ENCODE results near the gene SLC6A2. TPM values are rescaled to one million over a fixed set of nuclear protein-coding genes. Genes with fewer than 3 reads are reported as not detected.

The SLC6A2 gene
- total and polyA plus RNA-seq, 2 of the 13 experiments (the other 11 are each of a cell fraction or from before 2014, with no cell fraction given): 0.62 to 0.66 TPM

GRCh38 chr16:55665511-55665910 is 9.7 kb downstream of the SLC6A2 start (continued):
- TF ChIP-seq POGK (CRISPR knock-in tag; conservative IDR thresholded peaks at IDR 0.05) (no peak), ZBED4 (CRISPR knock-in tag; IDR thresholded peaks at IDR 0.05; ENCODE audit: borderline replicate concordance) (no peak), FOXO4 (CRISPR knock-in tag; conservative IDR thresholded peaks at IDR 0.05) (no peak), GABPA (IDR thresholded peaks at IDR 0.05; ENCODE audit: low read depth, low read length) (no peak), GABPA (CRISPR knock-in tag; IDR thresholded peaks at IDR 0.05; ENCODE audit: low read depth) (no peak)

- CTCF ChIA-PET (ENCODE audit: low intra/inter-chr PET ratio, low total read pairs): no interaction called here
- in situ Hi-C loops (cut with HindIII; ENCODE audit: extremely low pct_ligation_motif_present, low pct_unique_long_range_greater_than_20kb): no loop called here
- DNase-seq (ENCODE audit: low spot score) (no peak), ATAC-seq (no peak), FAIRE-seq (no peak)
- no peak overlapping the region for H3K9ac ChIP-seq (ENCODE audit: insufficient read depth, low read depth, low read length)
- no TSS peak for BruUV-seq (replicated peaks)
- intact Hi-C loops (cut with micrococcal nuclease; ENCODE audit: unreplicated experiment): no loop called here
- POLR2A ChIA-PET: interaction anchor here (0.6 to 1.4 kb wide), 2 partner anchors 43 to 1907 kb away, joined by 3 to 4 read pairs; no protein-coding TSS in a partner anchor
- H3K79me2 ChIP-seq (ENCODE audit: insufficient read depth, low read length): no peaks in the 10 kb centered on the region
- H3K9me3 ChIP-seq (ENCODE audit: low read length): peaks cover 10% of the 10 kb centered on the region; the same call in 1 of the 2 replicates
- no peaks in the 10 kb centered on the region for H3K36me3 ChIP-seq (replicated peaks in 1 of 2; ENCODE audit: control insufficient read depth in 1 of 2, insufficient read depth in 2 of 2, low read length in 2 of 2)
- 63% methylated on average over 2 of the region's 2 CpGs for WGBS (ENCODE audit: low lambda C conversion rate)
- no peak overlapping the region for H2AFZ ChIP-seq (ENCODE audit: low read length)
- H3K4me3 ChIP-seq (replicated peaks in 1 of 3; ENCODE audit: insufficient read depth in 1 of 3, low read depth in 2 of 3, low read length in 3 of 3): no peak overlapping the region
- H4K20me1 ChIP-seq (ENCODE audit: insufficient read depth, low read length): no peaks in the 10 kb centered on the region
- H3K4me2 ChIP-seq (ENCODE audit: low read depth, low read length): no peak overlapping the region
- no peak overlapping the region for H3K27ac ChIP-seq (ENCODE audit: extremely low read length, insufficient read depth, low read length)
- H3K27me3 ChIP-seq (ENCODE audit: control insufficient read depth in 1 of 2, insufficient read depth in 2 of 2, low read length in 2 of 2): no peaks in the 10 kb centered on the region
- H3K4me1 ChIP-seq (ENCODE audit: insufficient read depth, low read length): peaks cover 59% of the 10 kb centered on the region
- TF ChIP-seq GLI4 (CRISPR knock-in tag; IDR thresholded peaks at IDR 0.05; ENCODE audit: borderline replicate concordance) (no peak), THRA (CRISPR knock-in tag; IDR thresholded peaks at IDR 0.05; ENCODE audit: borderline replicate concordance) (no peak), CCDC6 (CRISPR knock-in tag; IDR thresholded peaks at IDR 0.05) (no peak), MEIS1 (CRISPR knock-in tag; IDR thresholded peaks at IDR 0.05; ENCODE audit: borderline replicate concordance) (no peak), ZNF607 (CRISPR knock-in tag; IDR thresholded peaks at IDR 0.05; ENCODE audit: borderline replicate concordance) (no peak), ZNF276 (CRISPR knock-in tag; IDR thresholded peaks at IDR 0.05; ENCODE audit: low read depth) (no peak)
Measured at GRCh38 chr16:55666012-55666411, 10.2 kb downstream of the SLC6A2 start.
